Measurements from ENCODE around the gene SNX5.

The SNX5 gene

GRCh38 chr20:18011482-18011881, 42.9 kb upstream of the SNX5 start:
- TF ChIP-seq CTCF (IDR thresholded peaks at IDR 0.05; ENCODE audit: insufficient read depth, missing control alignments) = no peak

GRCh38 chr20:18009116-18009515, 40.5 kb upstream of the SNX5 start:
- no peak for DNase-seq (ENCODE audit: insufficient read length, low spot score)
- FAIRE-seq = no peak
- no peak for TF ChIP-seq CTCF (IDR thresholded peaks at IDR 0.05; ENCODE audit: insufficient read depth, missing control alignments)

More at GRCh38 chr20:18011482-18011881, 42.9 kb upstream of the SNX5 start:
- FAIRE-seq = no peak
- no peak for DNase-seq (ENCODE audit: insufficient read length, low spot score)

GRCh38 chr20:18007534-18008292, 39.1 kb upstream of the SNX5 start:
- TF ChIP-seq CTCF (IDR thresholded peaks at IDR 0.05; ENCODE audit: insufficient read depth, missing control alignments) = no peak
- FAIRE-seq (no peak), DNase-seq (ENCODE audit: insufficient read length, low spot score) (no peak)

- DNase-seq (ENCODE audit: insufficient read length, low spot score) (no peak), FAIRE-seq (no peak)
- no peak for TF ChIP-seq CTCF (IDR thresholded peaks at IDR 0.05; ENCODE audit: insufficient read depth, missing control alignments)
Observed at GRCh38 chr20:18006684-18007083, 38.1 kb upstream of the SNX5 start.

- no peak for TF ChIP-seq CTCF (IDR thresholded peaks at IDR 0.05; ENCODE audit: insufficient read depth, missing control alignments)
- FAIRE-seq (no peak), DNase-seq (ENCODE audit: insufficient read length, low spot score) (no peak)
Observed at GRCh38 chr20:18005990-18006364, 37.4 kb upstream of the SNX5 start.

GRCh38 chr20:18005170-18005989, 36.8 kb upstream of the SNX5 start:
- DNase-seq (ENCODE audit: insufficient read length, low spot score) (no peak), FAIRE-seq (no peak)
- TF ChIP-seq CTCF (IDR thresholded peaks at IDR 0.05; ENCODE audit: insufficient read depth, missing control alignments) = no peak

Measured in D721Med (cell line).